ENCODE data around the gene PGP. TPM values are rescaled to one million over a fixed set of nuclear protein-coding genes. Genes with fewer than 3 reads are reported as not detected.
A peak's percentile ranks its signal among the peaks of the same experiment; 100 is the strongest.

The PGP gene
- total and polyA plus RNA-seq, 10 of the 15 experiments (the other 5 are each of a cell fraction or from before 2014, with no cell fraction given) = 0.42 to 28.0 (median 12.1) TPM

DNA sequence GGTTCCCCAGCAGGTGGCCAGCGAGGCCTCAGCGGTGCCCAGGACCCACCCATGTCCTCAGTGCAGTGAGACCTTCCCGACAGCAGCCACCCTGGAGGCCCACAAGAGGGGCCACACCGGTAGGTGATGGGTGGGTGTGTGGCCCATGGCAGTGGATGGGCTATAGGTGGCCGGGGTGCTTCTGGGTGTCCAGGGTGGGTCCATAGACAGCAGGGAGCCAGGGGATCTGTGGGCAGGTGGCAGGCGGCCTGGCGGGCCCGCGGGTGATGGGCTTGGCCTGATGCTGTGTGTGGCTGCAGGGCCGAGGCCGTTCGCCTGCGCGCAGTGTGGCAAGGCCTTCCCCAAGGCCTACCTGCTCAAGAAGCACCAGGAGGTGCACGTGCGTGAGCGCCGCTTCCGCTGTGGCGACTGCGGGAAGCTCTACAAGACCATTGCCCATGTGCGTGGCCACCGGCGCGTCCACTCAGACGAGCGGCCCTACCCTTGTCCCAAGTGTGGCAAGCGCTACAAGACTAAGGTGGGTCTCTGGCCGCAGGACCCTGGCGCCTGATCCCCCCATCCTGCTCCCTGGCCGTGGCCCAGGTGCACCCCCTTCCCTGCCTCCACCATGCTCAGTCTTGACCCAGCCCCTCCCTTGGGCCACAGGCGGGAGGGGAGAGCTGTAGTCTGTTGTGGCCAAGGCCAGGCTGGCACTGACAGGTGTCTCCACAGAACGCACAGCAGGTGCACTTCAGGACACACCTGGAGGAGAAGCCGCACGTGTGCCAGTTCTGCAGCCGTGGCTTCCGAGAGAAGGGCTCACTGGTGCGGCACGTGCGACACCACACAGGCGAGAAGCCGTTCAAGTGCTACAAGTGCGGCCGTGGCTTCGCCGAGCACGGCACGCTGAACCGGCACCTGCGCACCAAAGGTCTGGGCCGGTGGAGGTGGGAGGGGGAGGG lies 19.5 kb upstream of the PGP start:
- Histone ChIP-seq H3K9me3 (replicated peaks; ENCODE audit: control insufficient read depth, insufficient read depth, low read length) (no peaks in the 10 kb centered on the region), H4K20me1 (ENCODE audit: control insufficient read depth, insufficient read depth) (no peaks in the 10 kb centered on the region), H3K27ac (ENCODE audit: control insufficient read depth, insufficient read depth) (no peak overlapping the region), H3K4me1 (ENCODE audit: control insufficient read depth, insufficient read depth, low read length) (no peaks in the 10 kb centered on the region), H3K27me3 (replicated peaks in 1 of 2; ENCODE audit: control insufficient read depth in 2 of 2, insufficient read depth in 2 of 2, low read length in 1 of 2) (no peaks in the 10 kb centered on the region), H3K79me2 (ENCODE audit: control insufficient read depth, insufficient read depth, low read length) (no peaks in the 10 kb centered on the region), H3K36me3 (ENCODE audit: control insufficient read depth in 2 of 2, insufficient read depth in 2 of 2, low read length in 1 of 2) (peaks cover 0 to 40% of the 10 kb centered on the region in 2 experiments; a peak in 3 of 4 replicates), H3K4me3 (no peak overlapping the region), H3K4me2 (ENCODE audit: control insufficient read depth, insufficient read depth) (no peak overlapping the region), H3K9ac (ENCODE audit: control insufficient read depth, insufficient read depth, low read length) (no peak overlapping the region), H2AFZ (ENCODE audit: control insufficient read depth, low read depth, low read length) (no peak overlapping the region)
- DNase-seq (ENCODE audit: low read depth, low spot score) = no peak
- POLR2A ChIA-PET = no interaction called here
- no TSS peak for BruUV-seq (replicated peaks)
- ATAC-seq = peak; percentile 8; the same call in 1 of the 3 replicates
- FAIRE-seq = no peak
- TF ChIP-seq GATAD2B (conservative IDR thresholded peaks at IDR 0.05; ENCODE audit: low read depth) (no peak), POLR2A (IDR thresholded peaks at IDR 0.05; ENCODE audit: low read depth, low read length) (peak; percentile 37), BHLHE40 (IDR thresholded peaks at IDR 0.05; ENCODE audit: borderline replicate concordance in 1 of 2, low read depth in 2 of 2, low read length in 1 of 2) (peak in 1 of 2 experiments; percentile 48; a peak in 2 of 4 replicates), TCF3 (IDR thresholded peaks at IDR 0.05; ENCODE audit: borderline replicate concordance, insufficient read depth, low read depth, low read length) (no peak), SRF (IDR thresholded peaks at IDR 0.05; ENCODE audit: low read depth in 2 of 2, low read length in 2 of 2) (0 out of 4 replicates have a peak, but pooled peaks of 1 of the 2 experiments have one; percentile 15)
- WGBS (ENCODE audit: insufficient coverage, insufficient replicate concordance, low lambda C conversion rate, missing lambda C conversion rate) = 69% methylated on average over 43 of the region's 51 CpGs
- SMC1A ChIA-PET (ENCODE audit: uncharacterized antibody, unreplicated experiment) = no interaction called here
- CTCF ChIA-PET = no interaction called here
- RAD21 ChIA-PET (ENCODE audit: unreplicated experiment) = interaction anchor here (0.7 kb wide), 1 partner anchor 367 kb away, joined by 4 read pairs; no protein-coding TSS in a partner anchor
- in situ Hi-C loops (cut with MboI) (no loop called here), intact Hi-C loops (cut with micrococcal nuclease; ENCODE audit: unreplicated experiment) (no loop called here)
